Measurements from ENCODE around the gene PPP1R26.

DNA sequence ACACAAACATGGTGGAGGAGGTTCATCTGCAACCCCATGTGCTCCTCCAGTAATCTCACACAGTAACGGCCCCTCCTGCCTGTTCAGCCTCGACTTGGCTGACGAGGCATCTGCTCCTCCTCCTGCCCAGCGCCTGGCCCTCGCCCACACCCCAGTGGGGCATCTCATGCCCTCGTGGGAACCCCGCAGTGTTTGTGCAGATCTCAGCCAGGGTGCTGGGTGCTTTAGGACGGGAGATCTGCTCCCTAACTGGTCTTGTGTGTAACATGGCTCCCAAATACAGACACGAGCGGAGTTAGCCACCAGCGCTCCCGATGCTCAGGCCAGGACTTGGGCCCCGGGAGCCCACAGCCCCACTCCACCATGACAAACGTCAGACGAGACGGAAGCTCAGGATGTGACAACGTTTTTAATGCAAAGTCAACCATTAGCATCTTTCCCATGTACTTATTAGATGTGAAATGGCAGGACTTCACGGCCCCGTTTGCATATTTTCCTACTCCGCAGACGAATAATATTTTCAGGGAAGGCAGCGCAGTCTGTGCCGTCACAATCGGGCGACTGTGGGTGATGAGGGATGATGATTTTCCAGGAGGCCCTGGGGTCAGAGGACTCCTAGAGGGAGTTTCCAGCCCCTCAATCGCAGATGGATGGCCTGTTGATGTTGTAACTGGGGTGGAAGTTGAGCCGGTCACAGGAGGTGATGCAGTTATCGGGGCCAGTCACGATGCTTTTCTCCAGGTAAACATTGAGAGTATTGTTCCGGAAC, 15.4 kb downstream of the PPP1R26 start:
- TF ChIP-seq, protein P1, sequence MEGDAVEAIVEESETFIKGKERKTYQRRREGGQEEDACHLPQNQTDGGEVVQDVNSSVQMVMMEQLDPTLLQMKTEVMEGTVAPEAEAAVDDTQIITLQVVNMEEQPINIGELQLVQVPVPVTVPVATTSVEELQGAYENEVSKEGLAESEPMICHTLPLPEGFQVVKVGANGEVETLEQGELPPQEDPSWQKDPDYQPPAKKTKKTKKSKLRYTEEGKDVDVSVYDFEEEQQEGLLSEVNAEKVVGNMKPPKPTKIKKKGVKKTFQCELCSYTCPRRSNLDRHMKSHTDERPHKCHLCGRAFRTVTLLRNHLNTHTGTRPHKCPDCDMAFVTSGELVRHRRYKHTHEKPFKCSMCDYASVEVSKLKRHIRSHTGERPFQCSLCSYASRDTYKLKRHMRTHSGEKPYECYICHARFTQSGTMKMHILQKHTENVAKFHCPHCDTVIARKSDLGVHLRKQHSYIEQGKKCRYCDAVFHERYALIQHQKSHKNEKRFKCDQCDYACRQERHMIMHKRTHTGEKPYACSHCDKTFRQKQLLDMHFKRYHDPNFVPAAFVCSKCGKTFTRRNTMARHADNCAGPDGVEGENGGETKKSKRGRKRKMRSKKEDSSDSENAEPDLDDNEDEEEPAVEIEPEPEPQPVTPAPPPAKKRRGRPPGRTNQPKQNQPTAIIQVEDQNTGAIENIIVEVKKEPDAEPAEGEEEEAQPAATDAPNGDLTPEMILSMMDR (IDR thresholded peaks at IDR 0.05): no peak
- no peak for TF ChIP-seq POLR2A (IDR thresholded peaks at IDR 0.05)
- TF ChIP-seq POLR2AphosphoS5 (IDR thresholded peaks at IDR 0.05): no peak
- no peak for TF ChIP-seq EP300 (IDR thresholded peaks at IDR 0.05; ENCODE audit: low read depth)
